GM21367 (cell line): Measurements from ENCODE around the gene NLRP3.
A peak's percentile ranks its signal among the peaks of the same experiment; 100 is the strongest.

Experiments used
- ATAC-seq: cut with Tn5 transposase; IDR thresholded peaks from one replicate; pipeline ENCODE4 v1.9.1; 2021; ENCODE audit not compliant: unreplicated experiment

Gene NLRP3

GRCh38 chr1:247435759-247436147 is 19.8 kb downstream of the NLRP3 start:
- no peak for ATAC-seq

GRCh38 chr1:247437551-247438505 is 21.9 kb downstream of the NLRP3 start:
- no peak for ATAC-seq

GRCh38 chr1:247440001-247440620 is 24.1 kb downstream of the NLRP3 start:
- peak; percentile 98 for ATAC-seq

GRCh38 chr1:247441606-247442005 is 25.6 kb downstream of the NLRP3 start:
- no peak for ATAC-seq

GRCh38 chr1:247442164-247442563 is 26.2 kb downstream of the NLRP3 start:
- ATAC-seq, result no peak

GRCh38 chr1:247443641-247444040 is 27.7 kb downstream of the NLRP3 start:
- no peak for ATAC-seq

- no peak for ATAC-seq
These were observed 28.6 kb downstream of the NLRP3 start for GRCh38 chr1:247444571-247444970.

GRCh38 chr1:247445526-247446356 is 29.8 kb downstream of the NLRP3 start:
- no peak for ATAC-seq

GRCh38 chr1:247447162-247447909 is 31.4 kb downstream of the NLRP3 start:
- ATAC-seq, result no peak

- no peak for ATAC-seq
These were observed 32.3 kb downstream of the NLRP3 start for GRCh38 chr1:247448107-247448791.

GRCh38 chr1:247451388-247452010 is 35.5 kb downstream of the NLRP3 start:
- ATAC-seq, result no peak

- ATAC-seq, result no peak
These were observed 36.6 kb downstream of the NLRP3 start for GRCh38 chr1:247452447-247453039.

- no peak for ATAC-seq
These were observed 37.3 kb downstream of the NLRP3 start for GRCh38 chr1:247453245-247453644.

GRCh38 chr1:247453997-247454396 is 38.0 kb downstream of the NLRP3 start:
- no peak for ATAC-seq

- ATAC-seq, result no peak
These were observed 40.0 kb downstream of the NLRP3 start for GRCh38 chr1:247456021-247456420.

GRCh38 chr1:247456914-247457639 is 41.1 kb downstream of the NLRP3 start:
- no peak for ATAC-seq

GRCh38 chr1:247459507-247459906 is 43.5 kb downstream of the NLRP3 start:
- no peak for ATAC-seq

GRCh38 chr1:247465796-247466195 is 49.8 kb downstream of the NLRP3 start:
- ATAC-seq, result no peak

- ATAC-seq, result no peak
These were observed 51.2 kb downstream of the NLRP3 start for GRCh38 chr1:247467129-247467528.
